Measurements from ENCODE around the gene TFR2. TPM values are rescaled to one million over a fixed set of nuclear protein-coding genes. Genes with fewer than 3 reads are reported as not detected.

Gene TFR2
- total and polyA plus RNA-seq, 9 of the 15 experiments (the other 6 are each of a cell fraction or from before 2014, with no cell fraction given), result 3.8 to 123 (median 51.1) TPM

- no peak for TF ChIP-seq FOS (IDR thresholded peaks at IDR 0.05; ENCODE audit: extremely low read depth, insufficient read length)
- no peak for TF ChIP-seq ZNF444 (CRISPR knock-in tag; IDR thresholded peaks at IDR 0.05)
- no peak for TF ChIP-seq THRA (IDR thresholded peaks at IDR 0.05)
- TF ChIP-seq, protein P1, sequence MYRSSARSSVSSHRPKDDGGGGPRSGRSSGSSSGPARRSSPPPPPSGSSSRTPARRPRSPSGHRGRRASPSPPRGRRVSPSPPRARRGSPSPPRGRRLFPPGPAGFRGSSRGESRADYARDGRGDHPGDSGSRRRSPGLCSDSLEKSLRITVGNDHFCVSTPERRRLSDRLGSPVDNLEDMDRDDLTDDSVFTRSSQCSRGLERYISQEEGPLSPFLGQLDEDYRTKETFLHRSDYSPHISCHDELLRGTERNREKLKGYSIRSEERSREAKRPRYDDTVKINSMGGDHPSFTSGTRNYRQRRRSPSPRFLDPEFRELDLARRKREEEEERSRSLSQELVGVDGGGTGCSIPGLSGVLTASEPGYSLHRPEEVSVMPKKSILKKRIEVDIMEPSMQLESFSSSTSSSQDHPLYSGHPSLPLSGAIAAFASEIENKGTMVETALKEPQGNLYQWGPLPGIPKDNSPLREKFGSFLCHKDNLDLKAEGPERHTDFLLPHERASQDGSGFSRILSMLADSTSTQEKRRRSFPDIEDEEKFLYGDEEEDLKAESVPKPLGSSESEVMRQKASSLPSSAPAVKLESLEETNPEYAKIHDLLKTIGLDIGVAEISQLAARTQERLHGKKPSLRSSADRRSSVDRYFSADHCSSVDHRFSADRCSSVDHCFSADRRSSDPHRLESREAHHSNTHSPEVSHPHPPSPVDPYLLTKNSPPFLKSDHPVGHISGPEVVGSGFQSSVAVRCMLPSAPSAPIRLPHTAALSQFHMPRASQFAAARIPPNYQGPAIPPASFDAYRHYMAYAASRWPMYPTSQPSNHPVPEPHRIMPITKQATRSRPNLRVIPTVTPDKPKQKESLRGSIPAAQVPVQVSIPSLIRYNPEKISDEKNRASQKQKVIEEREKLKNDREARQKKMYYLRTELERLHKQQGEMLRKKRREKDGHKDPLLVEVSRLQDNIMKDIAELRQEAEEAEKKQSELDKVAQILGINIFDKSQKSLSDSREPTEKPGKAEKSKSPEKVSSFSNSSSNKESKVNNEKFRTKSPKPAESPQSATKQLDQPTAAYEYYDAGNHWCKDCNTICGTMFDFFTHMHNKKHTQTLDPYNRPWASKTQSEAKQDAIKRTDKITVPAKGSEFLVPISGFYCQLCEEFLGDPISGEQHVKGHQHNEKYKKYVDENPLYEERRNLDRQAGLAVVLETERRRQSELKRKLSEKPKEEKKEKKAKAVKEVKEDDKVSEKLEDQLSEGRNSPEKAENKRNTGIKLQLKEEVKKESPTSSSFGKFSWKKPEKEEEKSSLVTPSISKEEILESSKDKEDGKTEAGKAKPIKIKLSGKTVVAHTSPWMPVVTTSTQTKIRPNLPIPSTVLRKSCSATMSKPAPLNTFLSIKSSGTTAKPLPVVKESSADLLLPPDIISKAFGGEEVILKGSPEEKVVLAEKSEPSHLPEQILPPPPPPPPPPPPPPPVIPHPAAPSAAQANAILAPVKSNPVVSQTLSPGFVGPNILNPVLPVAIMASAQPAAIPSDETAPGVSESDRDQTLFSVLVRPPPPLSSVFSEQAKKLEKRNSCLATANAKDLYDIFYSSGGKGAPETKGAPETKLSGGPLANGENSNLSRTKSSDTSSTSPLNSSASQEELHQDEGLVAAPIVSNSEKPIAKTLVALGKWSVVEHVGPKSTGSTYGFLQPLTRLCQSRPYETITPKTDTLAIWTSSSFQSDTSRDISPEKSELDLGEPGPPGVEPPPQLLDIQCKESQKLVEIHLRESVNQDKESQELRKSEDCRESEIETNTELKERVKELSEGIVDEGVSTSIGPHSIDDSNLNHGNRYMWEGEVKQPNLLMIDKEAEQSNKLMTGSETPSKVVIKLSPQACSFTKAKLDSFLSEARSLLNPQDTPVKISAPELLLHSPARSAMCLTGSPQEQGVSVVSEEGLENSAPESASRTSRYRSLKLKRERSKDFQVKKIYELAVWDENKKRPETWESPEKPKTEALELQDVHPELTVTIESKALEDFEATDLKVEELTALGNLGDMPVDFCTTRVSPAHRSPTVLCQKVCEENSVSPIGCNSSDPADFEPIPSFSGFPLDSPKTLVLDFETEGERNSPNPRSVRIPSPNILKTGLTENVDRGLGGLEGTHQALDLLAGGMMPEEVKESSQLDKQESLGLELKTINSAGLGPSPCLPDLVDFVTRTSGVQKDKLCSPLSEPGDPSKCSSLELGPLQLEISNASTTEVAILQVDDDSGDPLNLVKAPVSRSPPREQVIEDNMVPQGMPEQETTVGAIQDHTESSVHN (IDR thresholded peaks at IDR 0.05; ENCODE audit: borderline replicate concordance in 1 of 2, low read depth in 1 of 2), result no peak
- no peak for TF ChIP-seq ZNF75A (CRISPR knock-in tag; IDR thresholded peaks at IDR 0.05)
Observed at GRCh38 chr7:100641860-100642533, 645 bp upstream of the TFR2 start (continued).

Data from K562 (cell line).